Erythroblast (primary cell): ENCODE measurements around the gene ZFPL1.

ENCODE experiments used
- GATA1 ChIP-seq: IDR thresholded peaks from 2 replicates; pipeline ENCODE4 v1.6.1; 2011; ENCODE audit warnings: low read depth, mild to moderate bottlenecking, control low read depth, low read length, moderate library complexity
- POLR2A ChIP-seq: IDR thresholded peaks from 2 replicates; pipeline ENCODE4 v1.6.1; 2011; ENCODE audit warnings: mild to moderate bottlenecking, low read length

- TF ChIP-seq POLR2A (no peak), GATA1 (no peak)
These were observed 43.6 kb downstream of the ZFPL1 start for GRCh38 chr11:65127473-65128181.
